GM19397 (cell line): ENCODE measurements around the gene SYVN1.
"Not testable (repeated sequence)": the region's sequence is repeated elsewhere in the genome, so short reads cannot be mapped to it uniquely, and the experiment has no call there.

ENCODE experiments used
- ATAC-seq: cut with Tn5 transposase; IDR thresholded peaks from one replicate; pipeline ENCODE4 v1.9.1; 2021; ENCODE audit warnings: mild to moderate bottlenecking, moderate library complexity; ENCODE audit not compliant: unreplicated experiment

SYVN1 gene

DNA sequence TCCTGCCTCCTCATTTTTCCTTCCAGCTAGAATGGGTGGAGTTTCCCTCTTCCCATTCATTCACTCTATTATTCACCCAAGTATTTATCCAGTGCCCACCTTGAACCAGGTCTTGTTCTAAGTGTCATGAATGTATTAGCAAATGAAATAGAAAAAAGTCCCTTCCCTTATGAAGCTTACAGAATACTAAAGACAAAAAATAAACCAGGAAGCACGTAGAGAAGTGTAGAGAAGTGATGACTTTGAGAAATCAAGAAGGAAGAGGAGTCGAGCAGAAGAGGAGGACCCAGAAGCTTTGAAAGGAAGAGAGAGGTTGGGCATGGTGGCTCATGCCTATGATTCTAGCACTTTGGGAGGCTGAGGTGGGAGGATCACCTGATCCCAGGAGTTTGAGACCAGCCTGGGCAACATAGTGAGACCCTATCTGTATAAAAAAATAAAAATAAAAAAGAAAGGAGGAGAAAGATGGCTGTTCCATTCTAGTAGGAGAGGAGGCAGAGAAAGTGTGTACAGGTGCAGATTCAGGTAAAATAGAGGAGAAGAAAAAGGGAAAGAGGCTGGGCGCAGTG lies 17.1 kb upstream of the SYVN1 start:
- no peak for ATAC-seq

DNA sequence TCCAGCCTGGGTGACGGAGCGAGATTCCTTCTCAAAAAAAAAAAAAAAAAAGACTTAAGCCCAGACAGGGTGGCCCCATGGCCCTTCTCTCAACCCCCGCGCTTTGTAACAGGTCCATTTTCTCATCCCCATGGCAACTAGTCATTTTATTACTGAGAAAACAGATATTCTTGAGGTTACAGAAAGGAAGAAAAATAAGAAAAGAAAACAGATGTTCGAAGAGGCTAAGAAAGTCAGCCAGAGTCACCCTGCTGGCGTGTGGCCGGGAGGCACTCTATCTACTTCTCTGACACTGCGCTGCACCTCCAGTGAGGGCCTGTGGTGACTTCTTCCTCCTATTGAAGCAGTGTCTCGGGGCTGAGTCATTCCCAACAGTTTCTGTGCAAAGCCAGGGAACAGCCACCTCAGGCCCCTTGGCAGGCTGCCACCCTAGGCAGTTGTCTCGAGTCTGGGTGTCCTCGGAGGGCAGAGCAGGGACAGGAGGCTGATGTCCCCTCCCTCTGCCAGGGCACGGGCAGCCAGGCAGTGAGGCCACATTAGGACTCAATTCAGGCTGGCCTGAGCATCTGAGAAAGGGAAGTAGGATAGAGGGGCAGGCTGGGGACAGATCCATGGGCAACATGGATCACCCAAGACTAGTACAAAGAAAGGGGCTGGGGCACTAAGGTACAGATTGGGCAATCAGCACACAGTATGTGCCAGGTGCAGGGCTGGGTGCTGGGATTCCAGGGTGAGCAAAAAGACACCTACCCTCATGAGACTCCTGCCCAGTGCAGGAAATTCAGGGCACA lies 16.4 kb upstream of the SYVN1 start:
- ATAC-seq = no peak

DNA sequence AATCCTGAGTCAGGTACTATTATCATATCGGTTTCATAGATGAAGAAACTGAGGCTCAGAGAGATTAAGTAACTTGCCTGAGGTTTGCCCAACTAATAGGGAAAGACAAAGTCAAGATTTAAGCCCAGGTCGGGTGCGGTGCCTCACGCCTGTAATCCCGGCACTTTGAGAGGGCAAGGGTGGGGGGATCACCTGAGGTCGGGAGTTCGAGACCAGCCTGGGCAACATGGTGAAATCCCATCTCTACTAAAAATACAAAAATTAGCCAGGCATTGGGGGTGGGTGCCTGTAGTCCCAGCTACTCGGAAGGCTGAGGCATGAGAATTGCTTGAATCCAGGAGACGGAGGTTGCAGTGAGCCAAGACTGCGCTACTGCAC lies 15.8 kb upstream of the SYVN1 start:
- ATAC-seq = not testable (repeated sequence)

DNA sequence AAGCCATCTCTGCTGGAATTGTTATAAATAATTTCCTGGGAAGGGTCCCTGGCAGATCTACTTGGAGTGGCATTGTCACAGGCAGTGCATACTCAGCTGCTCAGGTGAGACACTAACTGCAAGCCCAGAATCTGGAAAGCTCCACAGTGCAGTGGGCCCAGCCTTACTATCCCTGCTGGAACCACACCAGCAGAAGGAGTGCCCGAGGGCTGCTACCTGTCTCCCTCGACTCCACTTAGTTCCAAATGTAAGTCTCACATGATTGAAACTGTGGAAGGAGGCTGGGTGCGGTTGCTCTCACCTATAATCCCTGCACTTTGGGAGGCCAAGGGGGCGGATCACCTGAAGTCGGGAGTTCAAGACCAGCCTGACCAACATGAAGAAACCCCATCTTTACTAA lies 14.3 kb upstream of the SYVN1 start:
- ATAC-seq = no peak

DNA sequence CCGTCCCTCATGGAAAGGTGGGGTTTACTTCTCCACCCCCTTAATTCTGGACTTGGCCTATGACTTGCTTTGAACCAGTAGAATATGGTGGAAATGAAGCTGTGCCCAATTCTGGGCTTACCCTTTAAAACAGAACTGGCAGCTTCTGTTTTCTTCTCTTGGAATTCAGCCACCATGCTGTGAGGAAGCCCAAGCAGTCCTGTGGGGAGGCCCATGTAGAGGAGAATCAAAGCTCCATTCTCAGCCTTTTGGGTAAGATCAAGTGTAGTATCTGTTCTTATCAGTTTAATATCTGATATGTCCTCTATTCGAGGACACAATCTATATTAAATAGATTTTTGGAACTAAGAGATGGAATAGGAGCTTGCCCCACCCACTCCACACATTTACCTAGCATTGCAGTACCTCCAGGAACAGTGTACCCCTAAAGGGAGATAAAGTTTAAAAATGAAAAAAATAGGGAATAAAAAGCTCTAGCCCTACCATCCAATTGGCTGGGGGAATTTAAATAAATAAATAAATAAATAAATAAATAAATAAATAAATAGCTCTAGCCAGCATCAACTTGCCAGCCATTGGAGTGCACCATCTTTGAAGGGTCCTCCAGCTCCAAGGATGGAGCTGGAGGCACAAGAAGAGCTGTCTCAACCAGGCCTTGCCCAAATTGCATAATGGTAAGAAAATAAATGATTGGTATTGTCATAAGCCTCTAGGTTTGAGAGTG lies 13.2 kb upstream of the SYVN1 start:
- ATAC-seq = no peak

DNA sequence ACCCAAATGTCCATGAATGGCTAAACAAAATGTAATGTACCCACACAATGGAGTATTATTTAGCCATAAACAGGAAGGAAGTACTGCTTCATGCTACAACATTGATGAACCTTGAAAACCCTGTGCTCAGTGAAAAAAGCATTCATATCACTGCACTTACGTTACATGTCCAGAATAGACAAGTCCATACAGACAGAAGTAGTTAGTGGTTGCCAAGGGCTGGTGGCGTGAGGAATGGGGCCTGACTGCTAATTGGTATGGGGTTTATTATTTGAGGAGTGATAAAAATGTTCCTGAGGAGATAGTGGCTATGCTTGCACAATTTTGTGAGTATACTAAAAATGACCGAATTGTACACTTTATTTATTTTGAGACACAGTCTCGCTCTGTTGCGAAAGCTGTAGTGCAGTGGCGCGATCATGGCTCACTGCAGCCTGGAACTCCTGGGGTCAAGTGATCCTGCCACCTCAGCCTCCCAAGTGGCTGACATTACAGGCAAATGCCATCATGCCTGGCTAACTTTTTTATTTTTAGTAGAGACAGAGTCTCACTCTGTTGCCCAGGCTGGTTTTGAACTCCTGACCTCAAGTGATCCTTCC lies 7.7 kb upstream of the SYVN1 start:
- no peak for ATAC-seq

DNA sequence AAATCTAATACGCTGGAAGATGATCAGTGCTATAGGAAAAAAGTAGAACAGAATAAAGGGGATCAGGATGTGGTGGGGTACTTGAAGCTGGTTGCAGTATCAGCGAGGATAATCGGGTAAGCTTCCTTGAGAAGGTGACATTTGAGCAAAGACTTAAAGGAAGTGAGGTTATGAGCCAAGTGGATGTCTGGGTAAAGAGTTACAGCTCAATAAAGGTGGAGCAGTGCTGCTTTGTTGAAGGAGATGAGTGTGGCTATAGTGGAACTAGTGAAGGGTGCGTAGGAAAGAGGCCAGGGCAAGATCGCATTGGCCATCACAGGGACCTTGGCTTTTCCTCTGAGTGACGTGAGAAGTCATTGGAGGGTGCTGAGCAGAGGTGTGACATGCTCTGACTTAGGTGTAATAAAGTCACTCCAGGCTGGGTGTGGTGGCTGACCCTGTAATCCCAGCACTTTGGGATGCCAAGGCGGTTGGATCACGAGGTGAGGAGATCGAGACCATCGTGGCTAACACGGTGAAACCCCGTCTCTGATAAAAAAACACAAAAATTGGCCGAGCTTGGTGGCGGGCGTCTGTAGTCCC lies 2.3 kb upstream of the SYVN1 start:
- ATAC-seq = no peak

DNA sequence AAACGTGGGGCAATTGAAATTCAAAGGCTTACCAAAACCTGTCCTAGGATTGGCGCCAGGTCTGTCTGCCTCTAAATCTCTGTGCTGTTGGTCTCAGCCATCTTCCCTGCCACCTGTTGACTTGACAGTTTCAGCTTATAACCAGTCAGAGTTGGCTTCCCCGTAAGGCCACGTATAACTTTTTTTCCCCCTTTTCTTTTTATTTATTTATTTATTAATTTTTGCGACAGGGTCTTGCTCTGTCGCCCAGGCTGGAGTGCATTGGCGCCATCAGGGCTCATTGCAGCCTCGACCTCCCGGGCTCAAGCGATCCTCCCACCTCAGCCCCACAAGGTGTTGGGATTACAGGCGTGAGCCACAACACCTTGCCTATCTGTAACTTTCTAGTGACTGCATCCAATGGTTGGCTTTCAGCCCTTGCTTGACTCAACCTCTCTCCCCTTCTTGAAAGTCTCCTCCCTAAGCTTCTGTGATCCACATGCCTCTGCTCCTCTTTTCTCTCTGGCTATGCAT lies 1.4 kb upstream of the SYVN1 start:
- no peak for ATAC-seq

DNA sequence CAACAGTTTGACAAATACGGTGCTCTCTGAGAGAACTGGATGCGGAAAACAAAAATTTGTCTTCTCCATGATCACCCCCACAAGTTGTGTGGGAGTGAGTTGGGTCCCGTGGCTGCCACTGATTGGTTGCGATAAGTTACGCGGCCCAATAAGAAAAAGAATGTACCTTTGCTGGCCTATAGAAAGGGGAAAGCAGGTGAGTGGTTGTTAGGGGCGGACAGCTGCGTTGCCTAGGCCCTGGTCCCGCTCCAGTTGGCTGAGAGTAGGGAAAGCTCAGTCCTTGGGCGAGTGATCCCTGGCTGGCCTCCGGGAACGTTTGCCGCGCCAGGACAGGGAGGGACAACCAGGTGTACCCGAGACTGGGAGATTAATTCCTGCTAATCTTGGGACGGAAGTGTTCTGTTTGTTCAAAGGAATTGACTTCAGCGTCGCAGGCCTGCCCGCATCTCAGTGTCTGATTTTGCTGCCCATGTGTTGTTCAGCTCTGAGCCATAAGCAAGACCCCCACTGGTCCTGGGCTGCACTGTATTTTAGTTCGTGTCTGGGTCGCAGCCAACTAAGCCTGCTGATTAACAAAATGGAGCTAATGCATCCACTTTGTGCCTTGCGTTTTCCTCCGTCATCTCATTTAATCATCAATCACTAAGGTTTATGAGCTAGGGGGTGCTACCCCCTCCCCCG lies 773 bp upstream of the SYVN1 start:
- peak; percentile 52 for ATAC-seq

DNA sequence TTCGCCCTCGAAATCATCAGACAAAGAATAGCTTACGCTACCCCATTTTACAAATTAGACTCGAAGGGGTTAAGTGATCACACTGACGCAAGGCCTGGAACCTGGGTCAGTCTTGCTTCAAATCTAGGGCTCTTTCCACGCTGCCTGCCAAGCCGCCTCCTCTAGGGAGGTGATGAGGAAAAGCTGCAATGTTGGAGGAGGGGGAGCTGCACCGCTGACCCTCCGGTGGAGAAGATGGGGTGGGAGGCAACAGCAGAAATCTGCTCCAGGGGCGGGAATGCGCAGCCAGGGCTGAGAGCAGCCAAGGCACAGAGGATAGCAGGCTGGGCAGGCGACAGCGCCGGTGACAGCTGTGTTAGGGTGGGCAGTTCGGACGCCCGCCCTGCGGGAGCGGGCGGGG lies 595 bp downstream of the SYVN1 start:
- no peak for ATAC-seq

DNA sequence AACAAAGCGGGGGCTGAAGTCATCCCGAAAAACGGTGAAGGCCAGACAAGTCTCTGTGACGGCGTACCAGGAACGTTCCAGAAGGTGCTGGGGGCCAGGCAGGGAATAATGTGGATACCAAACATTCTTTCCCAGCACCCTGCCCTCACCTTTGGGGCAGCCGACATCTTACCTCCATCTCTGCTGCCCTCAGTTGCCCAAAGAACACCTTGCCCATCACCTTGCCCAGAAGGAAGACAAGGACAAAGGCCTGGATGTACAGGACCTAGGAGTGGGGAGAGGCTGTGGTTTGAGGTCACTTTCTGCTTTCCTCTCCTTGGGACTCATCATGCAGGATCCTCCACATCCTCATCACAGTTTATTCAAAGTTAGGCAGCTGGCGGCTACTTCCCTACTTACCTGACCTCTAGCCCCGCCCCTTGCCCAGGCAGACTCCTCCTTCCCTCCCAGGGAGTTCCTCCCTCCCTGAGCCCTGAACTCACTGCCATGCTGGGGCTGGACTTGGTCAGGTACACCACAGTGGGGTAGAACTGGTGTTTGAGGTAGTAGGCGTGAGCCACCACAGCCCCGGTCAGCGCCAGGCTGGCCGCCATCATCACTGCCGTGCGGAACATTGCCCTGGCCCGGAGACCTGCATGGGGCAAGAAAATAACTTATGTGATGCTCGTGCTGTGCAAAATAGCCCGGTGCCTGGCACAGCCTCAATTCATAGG lies 1.2 kb downstream of the SYVN1 start:
- no peak for ATAC-seq

DNA sequence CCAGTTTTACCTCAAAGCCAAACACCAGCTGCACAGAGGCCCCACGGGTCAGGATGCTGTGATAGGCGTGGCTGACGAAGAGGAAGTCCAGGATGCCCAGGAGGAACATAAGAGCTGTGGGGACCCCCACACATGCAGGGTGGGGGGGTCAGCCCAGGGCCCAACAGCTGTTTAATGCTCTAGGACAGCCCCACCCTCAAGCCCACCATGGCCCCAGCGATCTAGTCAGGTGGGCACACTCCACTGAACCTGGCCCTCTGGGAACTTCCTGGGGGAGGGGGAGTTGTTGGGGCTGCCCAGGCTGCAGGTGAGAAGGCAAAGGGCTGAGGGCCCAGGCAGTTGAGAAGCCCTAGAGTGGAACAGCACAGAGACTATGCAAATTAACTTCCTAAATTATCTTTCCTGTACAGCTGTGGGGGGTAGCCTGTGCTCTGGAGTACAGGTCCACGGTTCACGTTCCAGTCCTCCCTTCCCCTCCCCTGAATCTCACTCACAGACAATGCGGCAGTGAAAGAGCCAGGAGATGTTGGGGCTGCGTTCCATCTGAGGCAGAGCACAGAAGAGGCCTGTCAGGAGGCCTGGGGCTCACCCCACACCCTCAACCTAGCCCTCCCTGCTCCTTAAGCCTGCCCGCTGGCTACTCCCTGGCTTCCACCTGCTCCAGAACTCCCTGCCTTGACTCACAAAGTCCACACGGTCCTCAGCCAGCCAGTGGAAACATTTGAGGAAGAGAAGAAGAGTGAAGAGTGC lies 1.9 kb downstream of the SYVN1 start:
- peak; percentile 31 for ATAC-seq

DNA sequence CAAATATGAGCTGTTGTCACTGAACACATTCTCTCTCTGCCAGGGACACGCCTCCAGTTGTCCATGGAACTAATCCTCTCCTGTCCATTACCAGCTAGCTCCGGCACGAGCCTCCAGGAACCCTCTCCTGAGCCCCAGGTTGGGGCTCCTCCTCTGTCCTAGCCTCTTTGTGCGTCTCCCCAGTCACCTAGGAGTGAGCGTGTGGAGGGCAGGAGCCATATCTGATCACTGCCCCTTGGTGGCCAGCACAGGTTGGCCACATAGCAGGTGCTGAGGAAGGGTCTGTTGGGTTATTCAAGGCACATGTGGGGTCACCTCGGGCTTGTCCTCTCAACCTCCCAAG lies 2.5 kb downstream of the SYVN1 start:
- no peak for ATAC-seq

DNA sequence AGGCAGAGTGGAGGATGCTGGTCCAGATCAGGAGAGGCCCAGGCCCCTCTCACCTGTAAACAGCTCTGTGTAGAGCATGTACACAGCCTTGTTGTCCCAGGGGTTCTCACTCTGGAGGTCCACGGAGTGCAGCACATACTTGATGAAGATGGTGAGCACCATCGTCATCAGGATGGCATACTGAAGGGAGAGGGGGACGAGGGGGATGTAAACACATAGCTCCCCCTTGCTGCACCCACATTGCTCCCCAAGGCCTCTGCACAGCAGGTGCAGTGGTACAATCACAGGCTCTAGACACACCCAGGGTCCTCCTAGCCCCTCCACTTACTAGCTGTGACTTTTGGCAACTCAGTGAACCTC lies 2.9 kb downstream of the SYVN1 start:
- no peak for ATAC-seq

DNA sequence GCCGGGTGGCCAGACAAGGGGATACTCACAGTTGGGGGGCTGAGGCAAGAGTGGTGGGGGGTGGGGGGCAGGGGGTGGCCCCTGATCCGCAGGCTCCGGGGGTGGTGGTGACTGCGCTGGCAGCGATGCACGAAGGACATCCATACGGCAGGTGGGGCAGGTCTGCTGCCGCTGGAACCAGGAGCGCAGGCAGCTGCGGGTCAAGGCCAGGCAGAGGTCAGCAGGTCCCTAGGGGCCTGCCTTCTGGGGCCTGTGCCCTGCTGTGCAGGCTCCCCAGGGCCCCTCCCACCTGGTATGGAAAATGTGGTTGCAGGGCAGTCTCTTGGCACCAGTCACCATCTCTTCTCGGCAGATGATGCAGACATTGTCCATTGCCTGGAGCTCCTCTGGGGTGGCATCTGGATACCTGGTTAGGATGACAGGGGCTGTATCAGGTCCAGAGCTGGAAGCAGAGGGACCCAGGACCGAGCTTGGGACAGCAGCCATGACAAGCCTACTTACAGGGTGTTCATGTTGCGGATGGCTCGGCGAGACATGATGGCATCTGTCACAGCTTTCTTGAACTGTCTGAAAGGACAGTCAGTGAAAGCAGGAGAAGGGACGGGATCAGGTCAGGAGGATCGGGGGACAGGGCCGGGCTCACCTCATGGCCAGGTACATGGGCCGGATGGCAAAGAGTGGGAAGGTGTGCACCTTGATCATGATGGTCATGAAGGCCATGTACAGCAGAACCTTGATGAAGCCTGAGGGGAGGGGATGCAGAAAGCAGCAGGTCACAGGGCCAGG lies 3.5 kb downstream of the SYVN1 start:
- ATAC-seq = no peak

DNA sequence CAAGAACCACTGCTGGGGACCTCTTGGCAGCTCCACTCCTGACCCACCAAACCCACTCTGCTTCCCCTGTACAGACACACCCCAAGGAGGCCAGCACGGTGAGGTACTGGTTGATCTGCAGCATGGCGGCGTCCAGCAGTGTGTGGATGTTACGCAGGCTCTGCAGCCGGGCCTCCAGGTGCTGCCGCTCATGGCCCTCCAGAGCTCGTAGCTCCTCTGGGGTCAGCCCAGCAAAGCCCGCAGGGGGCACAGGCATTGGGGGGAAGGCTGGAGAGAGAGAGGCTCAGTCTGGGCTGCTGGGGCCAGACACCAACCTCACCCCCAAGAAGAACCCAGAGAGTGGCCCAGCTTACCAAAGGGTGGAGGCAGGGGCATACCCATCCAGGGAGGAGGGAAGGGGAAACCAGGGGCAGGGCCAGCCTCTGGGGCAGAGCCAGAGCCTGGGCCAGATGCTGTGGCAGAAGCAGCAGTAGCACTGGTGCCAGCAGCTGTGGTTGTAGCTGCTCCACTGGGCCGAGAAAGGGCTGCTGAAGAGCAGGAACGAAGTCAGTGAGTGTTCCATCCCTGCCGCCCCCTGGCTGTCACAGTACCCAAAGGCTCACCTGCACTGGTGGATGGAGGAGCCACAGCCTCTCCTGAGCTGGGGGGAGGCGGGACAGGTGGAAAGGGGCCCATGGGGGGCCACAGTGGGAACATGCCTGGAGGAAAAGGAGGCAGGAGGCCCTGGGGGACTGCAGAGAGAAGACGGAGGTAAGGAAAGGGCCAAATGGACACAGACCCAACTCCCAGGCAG lies 4.5 kb downstream of the SYVN1 start:
- ATAC-seq = no peak

DNA sequence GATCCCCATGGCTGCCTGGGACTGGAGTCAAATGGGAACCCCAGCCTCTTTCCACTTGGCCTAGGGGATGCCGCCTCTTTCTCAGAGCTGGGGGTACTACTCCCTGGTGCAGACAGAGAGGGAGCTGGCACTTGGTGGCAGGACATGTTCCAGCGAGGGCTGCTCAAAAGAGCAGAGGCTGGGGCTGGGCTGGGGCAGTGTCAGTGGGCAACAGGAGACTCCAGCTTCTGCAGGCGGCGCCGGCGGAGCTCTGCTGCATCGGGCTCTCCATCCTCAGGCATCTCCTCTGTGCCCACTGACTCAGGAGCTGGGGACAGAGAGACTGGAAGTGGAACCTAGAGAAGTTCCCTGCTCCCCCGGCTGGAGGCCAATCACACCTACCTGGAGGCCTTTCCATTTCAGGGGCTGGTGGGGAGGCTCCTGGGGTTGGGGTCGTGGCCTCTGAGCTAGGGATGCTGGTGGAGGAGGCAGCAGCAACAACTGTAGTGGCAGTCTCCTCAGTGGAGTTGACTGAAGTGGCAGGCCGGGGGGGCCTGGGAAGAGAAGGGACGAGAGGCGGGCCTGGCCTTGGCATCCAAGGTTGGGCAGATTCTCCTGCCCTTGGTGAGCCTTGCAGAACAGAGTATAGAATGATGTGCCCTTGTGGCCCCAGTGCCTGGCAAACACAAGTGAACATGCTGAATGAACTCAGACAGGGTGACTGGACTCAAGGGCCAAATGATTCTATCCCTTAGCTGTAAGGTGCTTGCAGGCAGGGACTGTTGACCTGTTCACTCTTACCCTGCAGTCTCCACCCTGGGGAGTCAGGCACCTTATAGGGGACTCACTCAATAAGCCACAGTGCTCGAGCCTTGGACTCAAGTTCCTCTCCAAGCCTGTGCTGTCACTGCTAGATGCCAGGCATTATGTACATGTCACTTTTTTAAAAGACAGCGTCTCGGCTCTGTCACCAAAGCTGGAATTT lies 5.9 kb downstream of the SYVN1 start:
- ATAC-seq = no peak
